SKM-1 treated with dmso at 0.1 percent for 144 hours (cell line): ENCODE measurements around the gene FGF4.
"Not testable (repeated sequence)": the region's sequence is repeated elsewhere in the genome, so short reads cannot be mapped to it uniquely, and the experiment has no call there.

Experiments used
- DNase-seq: peaks from one replicate; lab custom pipeline; 2025; ENCODE audit not compliant: unreplicated experiment; lab: John Stamatoyannopoulos, UW

The FGF4 gene

GRCh38 chr11:69773626-69774353 is 1.4 kb downstream of the FGF4 start:
- DNase-seq = no peak

- DNase-seq = no peak
Observed at GRCh38 chr11:69771466-69771865, 3.7 kb downstream of the FGF4 start.

GRCh38 chr11:69770540-69770939 is 4.6 kb downstream of the FGF4 start:
- no peak for DNase-seq

- DNase-seq = no peak
Observed at GRCh38 chr11:69765498-69765995, 9.6 kb downstream of the FGF4 start.

GRCh38 chr11:69764918-69765317 is 10.2 kb downstream of the FGF4 start:
- DNase-seq = not testable (repeated sequence)

- DNase-seq = no peak
Observed at GRCh38 chr11:69760319-69760718, 14.8 kb downstream of the FGF4 start.

GRCh38 chr11:69752890-69753289 is 22.3 kb downstream of the FGF4 start:
- DNase-seq = no peak

- no peak for DNase-seq
Observed at GRCh38 chr11:69750875-69751597, 24.1 kb downstream of the FGF4 start.

- DNase-seq = no peak
Observed at GRCh38 chr11:69750108-69750850, 24.9 kb downstream of the FGF4 start.

GRCh38 chr11:69748637-69749036 is 26.5 kb downstream of the FGF4 start:
- DNase-seq = no peak

- DNase-seq = no peak
Observed at GRCh38 chr11:69746752-69747742, 28.1 kb downstream of the FGF4 start.

GRCh38 chr11:69746140-69746539 is 29.0 kb downstream of the FGF4 start:
- DNase-seq = no peak

- DNase-seq = no peak
Observed at GRCh38 chr11:69745201-69745600, 29.9 kb downstream of the FGF4 start.

GRCh38 chr11:69744435-69744834 is 30.7 kb downstream of the FGF4 start:
- no peak for DNase-seq

GRCh38 chr11:69734841-69735240 is 40.3 kb downstream of the FGF4 start:
- DNase-seq = no peak

GRCh38 chr11:69734367-69734766 is 40.8 kb downstream of the FGF4 start:
- DNase-seq = no peak

GRCh38 chr11:69732910-69733309 is 42.2 kb downstream of the FGF4 start:
- no peak for DNase-seq

- no peak for DNase-seq
Observed at GRCh38 chr11:69731110-69731509, 44.0 kb downstream of the FGF4 start.

GRCh38 chr11:69730500-69730899 is 44.6 kb downstream of the FGF4 start:
- DNase-seq = no peak

GRCh38 chr11:69729252-69729651 is 45.9 kb downstream of the FGF4 start:
- no peak for DNase-seq
